Measurements from ENCODE around the gene RAN. TPM values are rescaled to one million over a fixed set of nuclear protein-coding genes. Genes with fewer than 3 reads are reported as not detected.
"Not testable (repeated sequence)": the region's sequence is repeated elsewhere in the genome, so short reads cannot be mapped to it uniquely, and the experiment has no call there.

Gene RAN
- total RNA-seq, 1 donor from 2014 or later = 1,208 TPM

GRCh38 chr12:130876758-130877157 lies 4.9 kb downstream of the RAN start:
- intact Hi-C loops (cut with micrococcal nuclease) = loop anchor here (10.0 kb wide), 1 partner anchor 1068 kb away; the partner anchor contains the start of gene EP400

GRCh38 chr12:130877333-130877732 lies 5.5 kb downstream of the RAN start:
- intact Hi-C loops (cut with micrococcal nuclease) = loop anchor here (10.0 kb wide), 1 partner anchor 1067 kb away; the partner anchor contains the start of gene EP400

- intact Hi-C loops (cut with micrococcal nuclease) = loop anchor here (10.0 kb wide), 1 partner anchor 1066 kb away; the partner anchor contains the start of gene EP400
Measured at GRCh38 chr12:130878193-130879185, 6.6 kb downstream of the RAN start.

- intact Hi-C loops (cut with micrococcal nuclease) = loop anchor here (10.0 kb wide), 1 partner anchor 1066 kb away; the partner anchor contains the start of gene EP400
Measured at GRCh38 chr12:130879212-130879686, 7.4 kb downstream of the RAN start.

- intact Hi-C loops (cut with micrococcal nuclease) = loop anchor here (10.0 kb wide), 1 partner anchor 1065 kb away; the partner anchor contains the start of gene EP400
Measured at GRCh38 chr12:130879781-130880389, 8.0 kb downstream of the RAN start.

- intact Hi-C loops (cut with micrococcal nuclease) = no loop called here
Measured at GRCh38 chr12:130880411-130880885, 8.6 kb downstream of the RAN start.

- intact Hi-C loops (cut with micrococcal nuclease) = no loop called here
Measured at GRCh38 chr12:130881046-130881445, 9.2 kb downstream of the RAN start.

GRCh38 chr12:130881548-130881947 lies 9.7 kb downstream of the RAN start:
- intact Hi-C loops (cut with micrococcal nuclease) = no loop called here

GRCh38 chr12:130887190-130887589 lies 15.3 kb downstream of the RAN start:
- intact Hi-C loops (cut with micrococcal nuclease) = not testable (repeated sequence)

GRCh38 chr12:130904064-130904463 lies 32.2 kb downstream of the RAN start:
- intact Hi-C loops (cut with micrococcal nuclease) = no loop called here

GRCh38 chr12:130904936-130905455 lies 33.1 kb downstream of the RAN start:
- intact Hi-C loops (cut with micrococcal nuclease) = not testable (repeated sequence)

GRCh38 chr12:130909111-130909510 lies 37.2 kb downstream of the RAN start:
- intact Hi-C loops (cut with micrococcal nuclease) = no loop called here

GRCh38 chr12:130911193-130911592 lies 39.3 kb downstream of the RAN start:
- intact Hi-C loops (cut with micrococcal nuclease) = no loop called here

GRCh38 chr12:130911933-130912332 lies 40.1 kb downstream of the RAN start:
- intact Hi-C loops (cut with micrococcal nuclease) = no loop called here

GRCh38 chr12:130916241-130916911 lies 44.5 kb downstream of the RAN start:
- intact Hi-C loops (cut with micrococcal nuclease) = loop anchor here (5.0 kb wide), 1 partner anchor 216 kb away; no protein-coding TSS in a partner anchor

GRCh38 chr12:130917607-130918006 lies 45.7 kb downstream of the RAN start:
- intact Hi-C loops (cut with micrococcal nuclease) = loop anchor here (5.0 kb wide), 1 partner anchor 215 kb away; no protein-coding TSS in a partner anchor

GRCh38 chr12:130919086-130919485 lies 47.2 kb downstream of the RAN start:
- intact Hi-C loops (cut with micrococcal nuclease) = loop anchor here (5.0 kb wide), 1 partner anchor 213 kb away; no protein-coding TSS in a partner anchor

- intact Hi-C loops (cut with micrococcal nuclease) = no loop called here
Measured at GRCh38 chr12:130920119-130920703, 48.3 kb downstream of the RAN start.

GRCh38 chr12:130920723-130921381 lies 49.0 kb downstream of the RAN start:
- intact Hi-C loops (cut with micrococcal nuclease) = no loop called here

- intact Hi-C loops (cut with micrococcal nuclease) = no loop called here
Measured at GRCh38 chr12:130922511-130922953, 50.7 kb downstream of the RAN start.
